Measurements from ENCODE around the gene MRGPRD.
A peak's percentile ranks its signal among the peaks of the same experiment; 100 is the strongest.

MRGPRD gene

GRCh38 chr11:68932933-68933577, 47.7 kb downstream of the MRGPRD start:
- no peak overlapping the region for H3K4me3 Mint-ChIP-seq

DNA sequence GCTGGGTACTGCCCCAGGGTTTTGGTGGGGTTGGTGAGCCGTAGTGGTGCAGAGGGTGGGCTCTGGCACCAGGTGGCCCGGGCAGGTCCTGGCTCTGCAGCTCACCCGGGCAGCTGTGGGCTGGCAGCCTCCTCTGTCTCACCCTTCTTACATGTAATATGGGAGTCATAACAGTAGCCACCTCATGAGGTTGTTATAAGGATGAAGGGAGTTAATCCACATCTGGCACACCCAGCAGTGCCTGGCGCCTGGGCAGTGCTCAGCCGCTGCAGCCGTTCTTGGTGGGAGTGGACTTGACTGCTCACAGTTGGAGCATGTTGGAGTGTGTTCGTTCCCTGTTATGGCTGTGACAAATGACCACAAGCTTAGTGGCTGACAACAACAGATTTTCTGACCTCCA, 48.4 kb downstream of the MRGPRD start:
- Mint-ChIP-seq H3K27me3 (no peaks in the 10 kb centered on the region), H3K4me3 (no peak overlapping the region), H3K4me1 (no peaks in the 10 kb centered on the region), H3K27ac (ENCODE audit: low read depth) (peak overlapping the region; percentile 6), H3K9me3 (no peaks in the 10 kb centered on the region), H3K36me3 (ENCODE audit: insufficient read depth) (peaks cover 12% of the 10 kb centered on the region)
- no peak for ATAC-seq (replicated peaks; ENCODE audit: extremely low read depth, poor library complexity, severe bottlenecking)
- DNase-seq (ENCODE audit: low spot score in 2 of 2), result no peak

More at GRCh38 chr11:68932933-68933577, 47.7 kb downstream of the MRGPRD start:
- Mint-ChIP-seq H3K4me1 (no peaks in the 10 kb centered on the region), H3K27ac (ENCODE audit: low read depth) (no peak overlapping the region), H3K27me3 (no peaks in the 10 kb centered on the region), H3K9me3 (no peaks in the 10 kb centered on the region), H3K36me3 (ENCODE audit: insufficient read depth) (peaks cover 10% of the 10 kb centered on the region)
- ATAC-seq (replicated peaks; ENCODE audit: extremely low read depth, poor library complexity, severe bottlenecking), result no peak
- DNase-seq (ENCODE audit: low spot score in 2 of 2), result no peak

- Mint-ChIP-seq H3K36me3 (ENCODE audit: insufficient read depth) (peaks cover 13% of the 10 kb centered on the region), H3K4me3 (no peak overlapping the region), H3K4me1 (no peaks in the 10 kb centered on the region), H3K9me3 (no peaks in the 10 kb centered on the region), H3K27me3 (no peaks in the 10 kb centered on the region), H3K27ac (ENCODE audit: low read depth) (peak overlapping the region; percentile 6)
- DNase-seq (ENCODE audit: low spot score in 2 of 2), result no peak
- no peak for ATAC-seq (replicated peaks; ENCODE audit: extremely low read depth, poor library complexity, severe bottlenecking)
Observed at GRCh38 chr11:68931911-68932310, 48.9 kb downstream of the MRGPRD start.

DNA sequence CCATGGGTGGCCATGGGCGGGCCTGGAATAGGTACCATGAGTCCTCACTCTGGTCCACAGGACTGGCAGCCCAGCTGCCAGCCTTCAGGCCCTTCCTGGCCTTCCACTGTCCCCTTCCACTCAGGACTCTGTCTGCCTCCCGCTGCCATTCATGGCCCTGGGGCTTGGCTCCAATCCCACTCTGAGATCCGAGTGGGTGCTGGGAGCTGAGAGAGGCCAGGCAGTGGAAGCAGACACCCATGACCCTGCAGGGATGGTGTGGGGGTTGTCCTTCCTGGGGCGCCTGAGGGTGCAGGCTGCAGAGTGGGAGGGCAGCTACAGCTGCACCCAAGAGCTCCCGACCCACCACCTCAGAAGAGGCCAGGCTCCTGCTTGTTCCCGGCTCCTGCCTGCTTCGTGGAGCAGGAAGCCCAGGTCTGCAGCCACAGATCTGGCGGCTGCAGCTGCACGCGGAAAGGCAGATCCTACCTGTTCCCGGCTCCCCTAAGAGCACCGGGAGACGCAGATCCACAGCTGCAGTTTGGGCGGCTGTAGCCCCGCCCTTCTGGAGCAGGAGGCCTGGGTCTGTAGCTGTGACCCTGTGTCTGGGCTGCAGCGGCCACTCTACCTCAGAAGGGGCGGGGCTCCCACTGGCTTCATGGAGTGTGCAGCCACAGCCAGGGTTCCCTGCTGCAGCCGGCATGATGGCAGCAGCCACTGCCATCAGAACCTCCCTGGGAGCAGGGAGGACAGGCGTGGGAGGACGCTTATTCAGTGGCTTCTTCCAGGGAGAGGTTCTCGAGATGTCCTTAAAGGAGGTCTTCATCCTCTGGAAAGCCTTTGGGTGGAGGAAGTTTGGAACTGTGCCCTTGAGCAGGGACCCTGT, 49.6 kb downstream of the MRGPRD start:
- Mint-ChIP-seq H3K27me3 (no peaks in the 10 kb centered on the region), H3K4me3 (no peak overlapping the region), H3K36me3 (ENCODE audit: insufficient read depth) (peaks cover 16% of the 10 kb centered on the region), H3K9me3 (no peaks in the 10 kb centered on the region), H3K4me1 (no peaks in the 10 kb centered on the region), H3K27ac (ENCODE audit: low read depth) (peak overlapping the region; percentile 6)
- DNase-seq (ENCODE audit: low spot score in 2 of 2) (no peak), ATAC-seq (replicated peaks; ENCODE audit: extremely low read depth, poor library complexity, severe bottlenecking) (no peak)

All from central memory CD8-positive, alpha-beta T cell (primary cell).